Panc1 (cell line): ENCODE data around the gene VARS1. TPM values are rescaled to one million over a fixed set of nuclear protein-coding genes. Genes with fewer than 3 reads are reported as not detected.

Experiments used
- ATAC-seq: fragments of 200-7000 bp; cut with Tn5 transposase; 2 replicates; pipeline ENCODE4 v1.9.1; 2020; ENCODE audit warnings: mild to moderate bottlenecking, moderate library complexity
- BruUV-seq: library from RNA; stranded (reverse); fragments of 400-500 nt; replicated peaks from 2 replicates; lab custom pipeline; 2021; lab: Mats Ljungman, UMichigan
- CTCF ChIA-PET: fragments of 300-600 bp; sonication (Branson Sonifier 250); formaldehyde crosslinking; loops from one replicate; lab custom pipeline; 2022; ENCODE audit warnings: antibody characterized with exemption; lab: Charles Lee
- POLR2A ChIA-PET: fragments of 300-600 bp; sonication (Branson Sonifier 250); formaldehyde crosslinking; loops from one replicate; lab custom pipeline; 2022; ENCODE audit warnings: antibody characterized with exemption; lab: Charles Lee
- DNase-seq: peaks from one replicate; pipeline ENCODE4 v3.0.0-alpha.2; 2010; ENCODE audit warnings: low read depth, low spot score
- H3K27ac ChIP-seq: 2 replicates; pipeline ENCODE4 v1.5.1; 2011; ENCODE audit warnings: mild to moderate bottlenecking, low read length, inconsistent platforms
- H3K27me3 ChIP-seq: fragments of 200-500 bp; sonication (Bioruptor generic); 2 replicates; pipeline ENCODE4 v1.6.0; 2014; ENCODE audit warnings: low read length, inconsistent platforms; ENCODE audit not compliant: control insufficient read depth, insufficient read depth
- H3K36me3 ChIP-seq: fragments of 200-500 bp; sonication (Bioruptor generic); 2 replicates; pipeline ENCODE4 v1.5.1; 2014; ENCODE audit warnings: inconsistent platforms, mild to moderate bottlenecking, low read length, moderate library complexity; ENCODE audit not compliant: control insufficient read depth, insufficient read depth
- H3K4me1 ChIP-seq: 2 replicates; pipeline ENCODE4 v1.5.1; 2011; ENCODE audit warnings: inconsistent platforms, mild to moderate bottlenecking, low read length, moderate library complexity; ENCODE audit not compliant: control insufficient read depth, insufficient read depth
- H3K4me3 ChIP-seq, 2 experiments: 2 replicates each; pipeline ENCODE4 v1.5.1; 2011 to 2012; ENCODE audit warnings: low read depth in 2 of 2, low read length in 2 of 2, mild to moderate bottlenecking in 2 of 2, inconsistent platforms in 1 of 2, moderate library complexity in 1 of 2
- H3K9me3 ChIP-seq: fragments of 200-500 bp; sonication (Bioruptor generic); 2 replicates; pipeline ENCODE4 v1.5.1; 2014; ENCODE audit warnings: low read depth, mild to moderate bottlenecking, inconsistent platforms, low read length, moderate library complexity; ENCODE audit not compliant: control insufficient read depth, insufficient read depth
- POLR2AphosphoS5 ChIP-seq: IDR thresholded peaks from 2 replicates; pipeline ENCODE4 v1.6.1; 2012; ENCODE audit warnings: mild to moderate bottlenecking, low read depth, low read length, moderate library complexity
- REST ChIP-seq, 2 experiments: IDR thresholded peaks; 2 replicates each; pipeline ENCODE4 v1.6.1; 2011 to 2012; ENCODE audit warnings: low read depth in 2 of 2, control low read depth in 1 of 2, low read length in 1 of 2, mild to moderate bottlenecking in 1 of 2, moderate library complexity in 1 of 2; ENCODE audit not compliant: insufficient read depth in 1 of 2
- SIN3A ChIP-seq: IDR thresholded peaks from 2 replicates; pipeline ENCODE4 v1.6.1; 2012; ENCODE audit warnings: low read depth, mild to moderate bottlenecking, low read length, moderate library complexity, borderline replicate concordance; ENCODE audit not compliant: insufficient read depth
- TCF7L2 ChIP-seq: IDR thresholded peaks from 2 replicates; pipeline ENCODE4 v1.6.1; 2011; ENCODE audit warnings: mild to moderate bottlenecking, low read depth, low read length, inconsistent platforms
- in situ Hi-C: cut with HindIII; loops from 2 replicates; pipeline ENCODE4 v1.10.0; 2016; ENCODE audit warnings: low sequenced_read_pairs, low pct_unique_long_range_greater_than_20kb
- intact Hi-C: fragments of 100-400 bp; cut with micrococcal nuclease; formaldehyde crosslinking; loops from one replicate; pipeline ENCODE4 v1.10.0; 2022; ENCODE audit not compliant: unreplicated experiment
- total RNA-seq: library from RNA; stranded (reverse); gene quantifications from one replicate; pipeline ENCODE4 v1.2.1, GENCODE V29; 2021; ENCODE audit not compliant: unreplicated experiment
- TF ChIP-seq, protein P1 (sequence below): fragments of 450-650 bp; IDR thresholded peaks from 2 replicates; pipeline ENCODE4 v1.5.1; 2017; ENCODE audit warnings: mild to moderate bottlenecking

Gene VARS1
- total RNA-seq, 1 experiment from 2014 or later: 229 TPM

DNA sequence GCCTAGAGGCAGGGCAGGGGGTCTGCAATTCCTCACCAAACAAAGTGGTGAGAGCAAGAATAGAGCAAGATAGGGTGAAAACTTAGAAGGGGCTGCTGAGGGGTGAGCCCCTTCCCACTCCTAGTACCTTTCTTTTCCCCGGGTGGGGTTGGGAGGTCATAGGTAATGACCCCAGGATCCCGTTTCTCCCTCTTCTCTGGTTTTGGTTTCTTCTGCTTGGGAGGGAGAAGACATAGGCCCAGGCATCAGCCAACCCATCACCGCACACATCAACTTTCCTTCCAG, 3.5 kb downstream of the VARS1 start:
- H3K27me3 ChIP-seq: no peaks in the 10 kb centered on the region
- ChIA-PET POLR2A (no interaction called here), CTCF (interaction anchor here (0.5 to 1.5 kb wide), 2 partner anchors 15 to 17 kb away, joined by 3 to 5 read pairs; partner anchors contain the start of gene LSM2)
- H3K36me3 ChIP-seq: peaks cover 14% of the 10 kb centered on the region
- 0 out of 4 replicates have a peak overlapping the region, but pooled peaks of 1 of the 2 experiments have one; percentile 99 for H3K4me3 ChIP-seq
- in situ Hi-C loops (no loop called here), intact Hi-C loops (no loop called here)
- DNase-seq (no peak), ATAC-seq (no peak)
- BruUV-seq: no TSS peak
- H3K27ac ChIP-seq: peak overlapping the region; percentile 99
- TF ChIP-seq REST (IDR thresholded peaks at IDR 0.05; ENCODE audit: insufficient read depth in 1 of 2, low read depth in 2 of 2, low read length in 1 of 2) (no peak), TCF7L2 (no peak), POLR2AphosphoS5 (no peak), SIN3A (no peak)
- TF ChIP-seq, protein P1, sequence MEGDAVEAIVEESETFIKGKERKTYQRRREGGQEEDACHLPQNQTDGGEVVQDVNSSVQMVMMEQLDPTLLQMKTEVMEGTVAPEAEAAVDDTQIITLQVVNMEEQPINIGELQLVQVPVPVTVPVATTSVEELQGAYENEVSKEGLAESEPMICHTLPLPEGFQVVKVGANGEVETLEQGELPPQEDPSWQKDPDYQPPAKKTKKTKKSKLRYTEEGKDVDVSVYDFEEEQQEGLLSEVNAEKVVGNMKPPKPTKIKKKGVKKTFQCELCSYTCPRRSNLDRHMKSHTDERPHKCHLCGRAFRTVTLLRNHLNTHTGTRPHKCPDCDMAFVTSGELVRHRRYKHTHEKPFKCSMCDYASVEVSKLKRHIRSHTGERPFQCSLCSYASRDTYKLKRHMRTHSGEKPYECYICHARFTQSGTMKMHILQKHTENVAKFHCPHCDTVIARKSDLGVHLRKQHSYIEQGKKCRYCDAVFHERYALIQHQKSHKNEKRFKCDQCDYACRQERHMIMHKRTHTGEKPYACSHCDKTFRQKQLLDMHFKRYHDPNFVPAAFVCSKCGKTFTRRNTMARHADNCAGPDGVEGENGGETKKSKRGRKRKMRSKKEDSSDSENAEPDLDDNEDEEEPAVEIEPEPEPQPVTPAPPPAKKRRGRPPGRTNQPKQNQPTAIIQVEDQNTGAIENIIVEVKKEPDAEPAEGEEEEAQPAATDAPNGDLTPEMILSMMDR: no peak
- H3K4me1 ChIP-seq: peaks cover 21% of the 10 kb centered on the region
- no peaks in the 10 kb centered on the region for H3K9me3 ChIP-seq

GRCh38 chr6:31791324-31792089, 4.0 kb downstream of the VARS1 start:
- ChIA-PET CTCF (interaction anchor here (0.5 to 1.5 kb wide), 6 partner anchors 14 to 1265 kb away, joined by 3 to 6 read pairs (median 3); partner anchors contain the start of genes LSM2 and VWA7), POLR2A (interaction anchor here (0.7 kb wide), 1 partner anchor 14 kb away, joined by 4 read pairs; no protein-coding TSS in a partner anchor)
- no TSS peak for BruUV-seq
- Histone ChIP-seq H3K4me3 (no peak overlapping the region), H3K27ac (peak overlapping the region; percentile 99; the same call in 1 of the 2 replicates), H3K9me3 (no peaks in the 10 kb centered on the region), H3K36me3 (peaks cover 14% of the 10 kb centered on the region), H3K4me1 (peaks cover 21% of the 10 kb centered on the region), H3K27me3 (no peaks in the 10 kb centered on the region)
- TF ChIP-seq REST (IDR thresholded peaks at IDR 0.05; ENCODE audit: insufficient read depth in 1 of 2, low read depth in 2 of 2, low read length in 1 of 2) (no peak), SIN3A (no peak), POLR2AphosphoS5 (no peak), TCF7L2 (no peak)
- TF ChIP-seq, protein P1: peak; percentile 89
- intact Hi-C loops (no loop called here), in situ Hi-C loops (no loop called here)
- DNase-seq (no peak), ATAC-seq (peak; percentile 52)
